ENCODE measurements around the gene CD37.

DNA sequence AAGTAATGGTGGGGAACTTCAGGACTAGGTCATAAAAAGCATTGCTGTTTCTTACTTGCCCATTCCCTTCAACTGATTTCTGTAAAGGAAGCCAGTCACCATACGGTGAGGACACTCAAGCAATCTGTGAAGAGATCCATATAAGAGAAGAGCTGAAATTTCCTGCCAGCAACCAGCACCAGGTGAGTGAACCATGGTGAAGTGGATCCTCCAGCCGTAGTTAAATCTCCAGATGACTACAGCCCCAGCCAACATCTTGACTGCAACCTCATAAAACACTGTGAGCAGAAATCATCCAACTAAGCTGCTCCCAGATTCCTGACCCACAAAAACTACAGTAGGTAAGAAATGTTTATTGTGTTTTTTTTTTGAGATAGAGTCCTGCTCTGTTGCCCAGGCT, 6.5 kb upstream of the CD37 start:
- TF ChIP-seq, protein P1, sequence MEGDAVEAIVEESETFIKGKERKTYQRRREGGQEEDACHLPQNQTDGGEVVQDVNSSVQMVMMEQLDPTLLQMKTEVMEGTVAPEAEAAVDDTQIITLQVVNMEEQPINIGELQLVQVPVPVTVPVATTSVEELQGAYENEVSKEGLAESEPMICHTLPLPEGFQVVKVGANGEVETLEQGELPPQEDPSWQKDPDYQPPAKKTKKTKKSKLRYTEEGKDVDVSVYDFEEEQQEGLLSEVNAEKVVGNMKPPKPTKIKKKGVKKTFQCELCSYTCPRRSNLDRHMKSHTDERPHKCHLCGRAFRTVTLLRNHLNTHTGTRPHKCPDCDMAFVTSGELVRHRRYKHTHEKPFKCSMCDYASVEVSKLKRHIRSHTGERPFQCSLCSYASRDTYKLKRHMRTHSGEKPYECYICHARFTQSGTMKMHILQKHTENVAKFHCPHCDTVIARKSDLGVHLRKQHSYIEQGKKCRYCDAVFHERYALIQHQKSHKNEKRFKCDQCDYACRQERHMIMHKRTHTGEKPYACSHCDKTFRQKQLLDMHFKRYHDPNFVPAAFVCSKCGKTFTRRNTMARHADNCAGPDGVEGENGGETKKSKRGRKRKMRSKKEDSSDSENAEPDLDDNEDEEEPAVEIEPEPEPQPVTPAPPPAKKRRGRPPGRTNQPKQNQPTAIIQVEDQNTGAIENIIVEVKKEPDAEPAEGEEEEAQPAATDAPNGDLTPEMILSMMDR (conservative IDR thresholded peaks at IDR 0.05 in 1 of 2, IDR thresholded peaks at IDR 0.05 in 1 of 2; ENCODE audit: low read depth in 1 of 2, low read length in 2 of 2), result no peak
- no peak for TF ChIP-seq EZH2 (IDR thresholded peaks at IDR 0.05; ENCODE audit: low read length, missing control alignments)
